ENCODE measurements around the gene ADCY2. TPM values are rescaled to one million over a fixed set of nuclear protein-coding genes. Genes with fewer than 3 reads are reported as not detected.

The ADCY2 gene
- total and polyA plus RNA-seq, 2 of the 13 experiments (the other 11 are each of a cell fraction or from before 2014, with no cell fraction given): not detected

- ChIA-PET CTCF (ENCODE audit: low intra/inter-chr PET ratio, low total read pairs) (no interaction called here), POLR2A (no interaction called here)
- intact Hi-C loops (cut with micrococcal nuclease; ENCODE audit: unreplicated experiment): no loop called here
- Histone ChIP-seq H3K4me1 (ENCODE audit: insufficient read depth, low read length) (no peaks in the 10 kb centered on the region), H3K27me3 (ENCODE audit: control insufficient read depth in 1 of 2, insufficient read depth in 2 of 2, low read length in 2 of 2) (peaks cover 3 to 20% of the 10 kb centered on the region in 2 experiments; a peak in 2 of 5 replicates), H3K9me3 (ENCODE audit: low read length) (no peaks in the 10 kb centered on the region), H3K27ac (ENCODE audit: extremely low read length, insufficient read depth, low read length) (no peak overlapping the region), H3K4me3 (replicated peaks in 1 of 3; ENCODE audit: insufficient read depth in 1 of 3, low read depth in 2 of 3, low read length in 3 of 3) (no peak overlapping the region), H2AFZ (ENCODE audit: low read length) (no peak overlapping the region), H3K9ac (ENCODE audit: insufficient read depth, low read depth, low read length) (no peak overlapping the region), H4K20me1 (ENCODE audit: insufficient read depth, low read length) (no peaks in the 10 kb centered on the region), H3K79me2 (ENCODE audit: insufficient read depth, low read length) (no peaks in the 10 kb centered on the region), H3K4me2 (ENCODE audit: low read depth, low read length) (no peak overlapping the region), H3K36me3 (replicated peaks in 1 of 2; ENCODE audit: control insufficient read depth in 1 of 2, insufficient read depth in 2 of 2, low read length in 2 of 2) (no peaks in the 10 kb centered on the region)
- ATAC-seq (no peak), DNase-seq (ENCODE audit: low spot score) (no peak), FAIRE-seq (no peak)
- BruUV-seq (replicated peaks): no TSS peak
- in situ Hi-C loops (cut with HindIII; ENCODE audit: extremely low pct_ligation_motif_present, low pct_unique_long_range_greater_than_20kb): no loop called here
- WGBS (ENCODE audit: low lambda C conversion rate): 6% methylated on average over 4 of the region's 4 CpGs
- TF ChIP-seq ZNF337 (CRISPR knock-in tag; IDR thresholded peaks at IDR 0.05; ENCODE audit: borderline replicate concordance, low read depth) (no peak), MIER3 (CRISPR knock-in tag; IDR thresholded peaks at IDR 0.05; ENCODE audit: borderline replicate concordance) (no peak), ZNF772 (CRISPR knock-in tag; IDR thresholded peaks at IDR 0.05) (no peak), ZFP36L1 (CRISPR knock-in tag; IDR thresholded peaks at IDR 0.05) (no peak), HNF4A (CRISPR knock-in tag; IDR thresholded peaks at IDR 0.05) (no peak), ZNF552 (CRISPR knock-in tag; IDR thresholded peaks at IDR 0.05; ENCODE audit: borderline replicate concordance) (no peak), ZNF572 (CRISPR knock-in tag; IDR thresholded peaks at IDR 0.05) (no peak), ZNF574 (CRISPR knock-in tag; IDR thresholded peaks at IDR 0.05) (no peak), PBX3 (CRISPR knock-in tag; IDR thresholded peaks at IDR 0.05; ENCODE audit: borderline replicate concordance) (no peak), ZNF784 (CRISPR knock-in tag; IDR thresholded peaks at IDR 0.05; ENCODE audit: borderline replicate concordance) (no peak), SAP130 (CRISPR knock-in tag; IDR thresholded peaks at IDR 0.05; ENCODE audit: low read depth) (no peak), ZNF841 (CRISPR knock-in tag; IDR thresholded peaks at IDR 0.05; ENCODE audit: borderline replicate concordance) (no peak), ZNF496 (CRISPR knock-in tag; IDR thresholded peaks at IDR 0.05; ENCODE audit: insufficient replicate concordance) (no peak), ZNF274 (CRISPR knock-in tag; IDR thresholded peaks at IDR 0.05) (no peak), NFRKB (IDR thresholded peaks at IDR 0.05) (no peak), ZNF609 (CRISPR knock-in tag; IDR thresholded peaks at IDR 0.05; ENCODE audit: borderline replicate concordance) (no peak), HOXD1 (CRISPR knock-in tag; IDR thresholded peaks at IDR 0.05) (no peak)
Measured at GRCh38 chr5:7776442-7776841, 380.5 kb downstream of the ADCY2 start.
